KOPT-K1 (cell line): Measurements from ENCODE around the gene CAMTA1.

Experiments
- H3K27ac ChIP-seq: fragments of 200-600 bp; sonication (generic); 2 replicates; pipeline ENCODE4 v1.5.1; 2016; ENCODE audit warnings: antibody characterized with exemption, mild to moderate bottlenecking, low read depth, low read length; ENCODE audit not compliant: poor library complexity, severe bottlenecking
- H3K36me3 ChIP-seq: fragments of 200-600 bp; sonication (generic); 2 replicates; pipeline ENCODE4 v1.5.1; 2017; ENCODE audit warnings: antibody characterized with exemption, mild to moderate bottlenecking, low read length, moderate library complexity; ENCODE audit not compliant: insufficient read depth
- H3K9me3 ChIP-seq: fragments of 200-600 bp; sonication (generic); 2 replicates; pipeline ENCODE4 v1.5.1; 2017; ENCODE audit warnings: antibody characterized with exemption, low read length, mild to moderate bottlenecking; ENCODE audit not compliant: insufficient read depth, poor library complexity, severe bottlenecking

The CAMTA1 gene

DNA sequence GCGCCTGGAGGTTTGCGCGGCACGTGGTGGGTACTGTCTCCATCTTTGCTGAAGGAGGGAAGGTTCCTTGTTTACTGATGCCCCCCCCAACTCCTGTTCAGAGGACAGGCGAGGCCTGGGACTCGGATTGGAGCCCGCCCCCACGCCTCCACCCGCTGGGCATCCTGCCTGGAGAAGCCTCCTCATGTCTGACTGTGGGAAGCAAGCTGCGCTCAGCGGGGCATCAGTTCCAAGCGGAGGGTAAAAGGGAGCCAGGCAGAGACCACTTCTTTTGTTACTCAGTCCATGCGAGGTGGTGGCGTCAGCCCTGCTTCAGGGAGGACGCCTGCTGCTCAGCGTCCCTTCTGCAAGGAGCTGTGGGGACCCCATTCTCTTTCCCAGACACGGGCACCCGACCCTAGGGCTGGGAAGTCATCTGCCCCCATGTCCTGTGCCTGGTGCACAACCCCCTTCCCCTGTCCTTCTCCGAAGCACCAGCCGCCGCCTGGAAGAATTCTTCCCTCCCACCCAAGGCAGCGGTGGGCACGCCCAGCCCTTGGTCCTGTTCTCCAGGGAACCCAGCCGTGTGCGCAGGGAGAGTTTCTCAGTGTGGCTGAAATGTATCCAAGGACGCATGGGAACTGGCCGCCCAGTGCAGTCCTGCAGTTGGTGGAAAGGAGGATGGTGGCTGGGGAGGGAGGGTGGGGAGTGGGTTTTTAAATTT, 414.0 kb downstream of the CAMTA1 start:
- Histone ChIP-seq H3K27ac (no peak overlapping the region), H3K36me3 (no peaks in the 10 kb centered on the region)

DNA sequence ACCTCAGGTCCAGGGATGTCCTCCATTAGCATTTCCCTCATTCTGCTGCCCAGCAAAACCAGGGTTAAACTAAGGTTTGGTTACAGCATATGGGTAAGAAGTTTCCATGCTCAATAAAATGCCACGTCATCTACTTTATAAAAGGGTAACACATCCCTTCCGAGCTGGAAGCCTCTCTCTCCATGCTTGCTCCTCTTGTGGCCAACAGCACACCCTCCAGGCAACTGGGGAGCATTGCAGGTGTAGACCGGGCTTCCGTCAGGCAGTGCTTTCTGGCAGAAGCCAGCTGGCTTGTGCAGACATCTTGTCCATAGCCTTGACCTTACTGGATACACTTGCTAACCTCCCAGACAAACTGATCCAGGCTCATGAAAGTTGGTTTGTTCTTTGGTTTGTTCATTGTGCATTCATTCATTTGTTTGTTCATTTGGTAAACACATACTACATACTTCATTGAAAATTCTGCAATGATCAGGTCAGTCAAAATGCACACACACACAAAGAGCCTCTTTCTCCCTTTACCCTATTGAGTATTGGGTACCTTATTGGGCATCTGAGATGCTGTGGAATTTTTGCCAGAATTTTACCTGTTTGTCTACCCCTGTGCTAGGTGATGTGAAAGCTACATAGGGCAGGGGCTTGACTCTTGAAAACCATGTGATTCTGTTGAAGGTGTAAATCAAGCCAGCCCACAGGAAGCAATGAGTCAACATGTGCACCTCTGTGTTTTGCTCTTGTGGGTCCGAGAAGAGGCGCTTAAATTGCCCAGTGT, 422.8 kb downstream of the CAMTA1 start:
- no peaks in the 10 kb centered on the region for H3K9me3 ChIP-seq
- no peak overlapping the region for H3K27ac ChIP-seq

More for the DNA sequence above, 414.0 kb downstream of the CAMTA1 start:
- no peaks in the 10 kb centered on the region for H3K9me3 ChIP-seq

DNA sequence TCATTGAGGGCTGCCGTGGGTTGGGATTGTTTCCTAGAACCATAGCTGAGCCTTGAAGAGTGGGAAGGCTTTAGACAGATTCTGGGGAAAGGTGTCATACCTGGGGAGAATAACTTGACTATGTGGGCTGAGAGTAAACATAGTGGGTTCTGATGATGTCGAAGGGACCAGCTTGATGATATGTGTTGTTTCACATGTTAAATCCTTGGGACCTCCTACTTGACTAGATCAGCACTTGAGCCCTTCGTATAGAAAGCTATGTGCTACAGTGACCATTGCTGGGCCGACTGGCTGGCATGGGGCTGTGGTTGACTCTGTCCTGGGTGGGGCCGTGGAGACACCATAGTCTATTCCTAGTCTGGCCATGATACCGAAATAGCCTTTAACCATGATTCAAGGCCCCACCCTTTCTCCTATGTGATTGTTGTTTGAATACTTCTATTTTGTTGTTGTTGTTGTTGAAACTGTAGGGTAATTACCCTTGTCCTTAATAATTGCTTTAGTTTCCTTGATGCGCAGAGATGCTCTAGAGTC, 423.5 kb downstream of the CAMTA1 start:
- Histone ChIP-seq H3K9me3 (no peaks in the 10 kb centered on the region), H3K27ac (no peak overlapping the region)

More for the DNA sequence above, 422.8 kb downstream of the CAMTA1 start:
- H3K36me3 ChIP-seq, result no peaks in the 10 kb centered on the region

DNA sequence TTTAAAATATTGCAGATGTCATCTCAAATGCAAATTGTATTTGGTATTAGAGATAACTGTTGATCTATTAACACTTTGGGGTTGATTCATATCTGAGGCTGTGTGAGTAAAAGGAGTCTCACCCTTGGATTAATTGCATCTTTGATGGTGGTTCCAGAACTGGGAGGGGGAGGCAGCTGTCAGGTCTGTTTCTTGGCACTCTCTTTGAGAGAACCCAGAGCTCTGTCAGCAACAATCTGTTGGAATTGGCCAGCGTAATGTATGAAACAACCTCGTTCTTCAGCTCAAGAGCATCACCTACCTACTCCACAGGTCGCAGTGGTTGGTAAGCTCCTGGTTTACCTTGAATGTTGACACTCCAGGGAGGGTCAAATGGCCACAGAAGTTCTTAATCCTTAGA, 424.1 kb downstream of the CAMTA1 start:
- H3K9me3 ChIP-seq, result no peaks in the 10 kb centered on the region

More for the DNA sequence above, 423.5 kb downstream of the CAMTA1 start:
- H3K36me3 ChIP-seq, result no peaks in the 10 kb centered on the region

DNA sequence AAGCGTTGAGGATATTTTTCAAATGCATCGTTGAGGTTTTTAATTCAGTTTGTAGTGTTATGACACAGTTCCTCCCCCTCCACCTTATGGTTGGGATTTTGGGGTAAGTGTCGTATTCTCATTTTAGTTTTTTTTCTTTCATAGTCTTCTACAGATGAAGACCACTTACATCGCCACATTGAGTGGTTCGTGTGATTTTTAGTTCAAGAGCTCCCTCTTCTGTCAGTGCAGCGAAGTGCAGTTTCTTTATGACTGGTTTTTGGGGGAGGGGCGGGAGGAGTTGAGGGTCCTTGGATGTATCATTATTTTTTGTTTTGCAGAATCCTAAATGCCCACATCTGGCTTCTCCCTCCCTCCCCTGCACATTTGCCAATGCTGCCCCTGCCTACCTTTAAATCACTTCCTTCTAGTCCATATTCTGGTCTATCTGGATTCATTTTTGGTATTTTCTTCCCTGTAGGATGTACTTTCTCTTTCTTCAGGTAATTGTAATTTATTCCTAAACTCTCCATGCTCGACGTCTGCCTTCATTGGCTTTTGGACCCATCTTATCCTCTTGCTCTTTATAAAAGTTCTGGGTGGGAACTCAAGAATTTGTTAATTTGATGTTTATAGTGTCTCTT, 433.1 kb downstream of the CAMTA1 start:
- Histone ChIP-seq H3K36me3 (no peaks in the 10 kb centered on the region), H3K27ac (no peak overlapping the region), H3K9me3 (no peaks in the 10 kb centered on the region)

More for the DNA sequence above, 424.1 kb downstream of the CAMTA1 start:
- no peaks in the 10 kb centered on the region for H3K36me3 ChIP-seq
- H3K27ac ChIP-seq, result no peak overlapping the region

DNA sequence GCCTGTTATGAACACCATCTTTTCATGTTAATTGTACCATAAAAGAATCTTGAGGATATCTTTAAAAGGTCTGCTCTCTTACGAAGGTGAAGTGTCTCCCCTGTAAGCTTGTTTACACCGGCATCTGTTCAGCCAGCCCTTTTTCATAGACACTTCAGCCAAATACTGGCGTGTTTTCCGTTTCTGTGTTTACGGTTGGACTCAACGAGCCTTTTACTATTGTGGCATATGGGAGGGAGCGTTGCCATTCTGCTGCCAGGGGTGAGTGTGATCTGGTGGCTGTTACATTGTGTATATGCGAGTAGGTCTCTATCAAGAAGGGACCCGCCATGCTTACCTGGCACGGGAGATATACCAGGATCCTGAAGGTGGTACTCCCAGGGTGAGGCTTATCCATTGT, 433.8 kb downstream of the CAMTA1 start:
- H3K27ac ChIP-seq, result no peak overlapping the region
- H3K36me3 ChIP-seq, result no peaks in the 10 kb centered on the region
- H3K9me3 ChIP-seq, result no peaks in the 10 kb centered on the region

DNA sequence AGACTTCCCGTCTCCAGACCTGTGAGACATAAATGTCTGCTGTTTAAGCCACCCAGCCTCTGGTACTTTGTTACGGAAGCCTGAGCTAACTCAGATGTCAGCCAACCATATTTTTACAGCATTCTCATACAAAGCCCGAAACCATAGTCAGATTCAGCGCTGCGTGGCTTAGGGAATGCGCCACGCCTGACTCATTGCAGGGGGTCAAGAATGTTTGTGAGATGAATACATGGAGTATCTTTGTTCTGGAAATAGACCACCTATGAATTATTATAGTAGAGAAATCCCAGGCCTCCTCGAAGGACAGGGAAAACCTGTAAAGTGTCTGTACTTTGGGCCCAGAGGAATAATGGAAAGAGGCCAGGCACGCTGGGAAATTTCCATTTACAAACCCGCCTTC, 434.8 kb downstream of the CAMTA1 start:
- Histone ChIP-seq H3K36me3 (no peaks in the 10 kb centered on the region), H3K27ac (no peak overlapping the region), H3K9me3 (no peaks in the 10 kb centered on the region)

DNA sequence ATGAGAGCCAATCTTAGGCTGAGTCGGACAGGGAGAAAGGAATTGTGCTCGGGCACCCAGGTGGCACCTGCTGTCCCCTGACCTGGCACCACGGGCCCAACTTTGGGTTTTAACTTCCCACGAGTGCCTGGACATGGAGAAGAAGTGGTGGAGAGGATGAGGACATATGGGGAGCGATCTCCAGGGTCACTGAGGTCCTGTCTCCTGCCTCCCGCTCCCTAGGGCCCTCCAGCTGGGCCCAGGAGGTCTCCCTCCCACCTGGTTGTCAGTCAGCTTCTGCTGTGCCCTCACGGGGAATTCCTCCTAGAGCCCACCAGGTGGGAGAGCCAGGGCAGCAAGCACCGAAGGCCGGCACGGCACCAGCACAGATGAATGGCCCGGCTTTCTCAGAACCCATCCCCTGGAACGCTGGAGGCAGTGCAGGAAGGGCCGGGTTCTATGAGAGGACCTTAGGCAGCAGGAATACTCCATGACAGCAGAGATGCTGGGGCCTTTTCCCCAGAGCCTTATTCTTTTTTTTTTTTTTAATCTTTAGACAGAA, 435.5 kb downstream of the CAMTA1 start:
- Histone ChIP-seq H3K27ac (no peak overlapping the region), H3K36me3 (no peaks in the 10 kb centered on the region), H3K9me3 (no peaks in the 10 kb centered on the region)

DNA sequence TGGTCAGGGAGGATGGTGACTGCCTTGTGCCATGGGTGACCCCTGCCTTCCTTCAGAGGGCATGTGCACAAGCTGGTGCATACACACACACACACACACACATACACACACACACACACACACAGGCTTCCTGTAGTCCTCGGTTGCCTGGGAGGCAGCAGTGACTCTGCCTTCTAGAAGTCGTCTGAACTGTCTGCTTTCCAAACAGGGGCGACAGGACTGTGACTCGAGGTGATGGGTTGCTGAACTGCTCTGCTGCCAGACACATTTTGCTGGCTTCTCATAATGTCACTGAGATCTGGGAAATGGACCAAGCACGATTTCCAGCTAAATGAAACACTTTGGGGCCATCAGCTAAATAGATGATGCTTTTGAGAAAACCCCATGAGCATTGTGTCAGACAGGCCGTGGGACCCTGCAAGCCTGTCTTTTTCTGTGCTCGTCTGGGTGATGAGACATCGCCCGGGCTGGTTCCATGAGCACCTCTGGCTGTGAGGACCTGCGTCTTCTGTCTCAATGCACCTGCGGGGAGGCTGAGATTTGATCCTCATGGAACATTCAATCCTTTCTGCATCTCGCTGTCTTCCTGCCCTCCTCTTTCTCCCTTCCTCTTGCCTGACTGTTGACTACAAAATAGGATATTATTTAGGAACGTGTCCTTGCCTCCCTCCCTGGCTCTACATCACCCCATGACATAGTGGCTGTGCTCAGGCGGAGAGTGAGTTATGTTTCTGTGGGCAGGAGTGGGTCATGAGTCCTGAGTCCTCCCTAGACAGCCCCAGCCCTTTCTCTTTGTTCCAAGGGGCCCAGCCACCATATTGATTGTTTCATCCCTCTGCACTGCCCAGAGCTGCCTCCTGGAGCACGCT, 436.8 kb downstream of the CAMTA1 start:
- Histone ChIP-seq H3K9me3 (no peaks in the 10 kb centered on the region), H3K36me3 (no peaks in the 10 kb centered on the region), H3K27ac (no peak overlapping the region)

DNA sequence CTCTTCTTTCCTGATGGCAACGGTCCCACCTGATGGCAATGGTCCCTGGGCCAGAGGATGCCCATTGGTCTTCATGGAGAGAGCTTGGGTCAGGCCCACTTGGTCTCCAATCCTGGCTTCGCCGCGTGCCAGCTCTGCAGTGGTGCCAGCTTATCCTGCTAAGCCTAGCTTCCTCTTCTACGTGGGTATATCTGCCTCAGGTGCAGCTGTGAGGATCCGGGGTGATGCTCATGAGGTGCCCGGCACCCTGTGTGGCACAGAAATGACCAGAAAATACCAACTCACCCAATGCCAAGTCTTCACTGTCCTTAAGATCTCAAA, 437.4 kb downstream of the CAMTA1 start:
- no peak overlapping the region for H3K27ac ChIP-seq
- no peaks in the 10 kb centered on the region for H3K36me3 ChIP-seq
- H3K9me3 ChIP-seq, result no peaks in the 10 kb centered on the region

DNA sequence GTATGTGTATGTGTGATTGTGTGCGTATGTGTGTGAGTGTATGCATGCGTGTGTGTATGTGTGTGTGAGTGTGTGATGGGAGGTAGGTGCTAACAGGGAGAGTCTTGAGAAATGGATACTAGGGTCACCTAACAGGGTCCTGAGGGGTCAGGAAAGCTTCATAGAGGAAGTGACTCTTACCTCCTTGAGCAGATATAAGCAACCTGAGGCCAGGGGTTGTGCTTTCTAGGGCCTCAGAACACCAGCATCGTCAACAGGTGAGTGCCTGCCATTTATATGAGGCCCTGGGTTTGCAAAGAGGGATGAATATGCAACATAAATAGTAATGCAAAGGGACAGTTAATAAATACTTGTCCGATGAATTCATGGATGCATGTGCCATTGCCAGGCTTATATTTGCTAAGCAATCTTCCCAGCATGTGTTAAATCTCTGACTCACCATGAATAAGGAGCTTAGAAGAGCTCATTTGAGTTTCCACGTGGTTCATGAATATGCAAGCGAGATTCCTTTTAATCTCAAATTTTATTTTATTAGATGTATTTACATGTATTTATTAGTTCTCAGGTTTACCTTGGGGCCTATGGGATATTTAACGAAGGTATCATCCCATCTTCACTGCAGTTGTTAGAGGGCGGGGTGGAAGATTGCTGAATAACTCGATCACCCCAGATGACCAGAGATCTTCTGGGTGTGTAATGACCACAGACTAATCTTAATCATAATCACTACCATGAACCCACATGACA, 438.3 kb downstream of the CAMTA1 start:
- H3K9me3 ChIP-seq, result no peaks in the 10 kb centered on the region
- H3K27ac ChIP-seq, result no peak overlapping the region
- H3K36me3 ChIP-seq, result no peaks in the 10 kb centered on the region

DNA sequence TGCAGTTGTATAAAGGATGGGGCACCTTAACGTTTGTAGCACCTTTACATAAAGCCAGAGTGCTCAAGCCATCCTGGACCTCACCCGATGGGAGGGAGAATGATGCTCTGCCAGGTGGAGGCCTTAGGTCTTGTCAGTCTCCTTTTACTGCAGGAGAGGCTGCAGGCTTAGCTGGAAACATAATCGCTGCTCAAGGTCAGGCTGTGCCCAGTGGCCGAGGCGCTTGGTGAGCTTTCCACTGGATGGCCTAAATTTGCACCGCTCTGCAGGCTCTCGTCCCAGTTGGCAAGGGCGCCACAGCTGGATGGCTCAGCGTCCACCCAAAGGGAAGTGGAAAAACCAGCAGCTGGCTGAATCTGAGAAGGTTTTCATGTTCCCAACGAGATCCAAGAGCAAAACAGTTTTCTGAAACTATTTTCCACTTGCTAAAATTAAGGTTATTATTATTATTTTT, 438.9 kb downstream of the CAMTA1 start:
- H3K9me3 ChIP-seq, result no peaks in the 10 kb centered on the region
- no peak overlapping the region for H3K27ac ChIP-seq
- no peaks in the 10 kb centered on the region for H3K36me3 ChIP-seq

DNA sequence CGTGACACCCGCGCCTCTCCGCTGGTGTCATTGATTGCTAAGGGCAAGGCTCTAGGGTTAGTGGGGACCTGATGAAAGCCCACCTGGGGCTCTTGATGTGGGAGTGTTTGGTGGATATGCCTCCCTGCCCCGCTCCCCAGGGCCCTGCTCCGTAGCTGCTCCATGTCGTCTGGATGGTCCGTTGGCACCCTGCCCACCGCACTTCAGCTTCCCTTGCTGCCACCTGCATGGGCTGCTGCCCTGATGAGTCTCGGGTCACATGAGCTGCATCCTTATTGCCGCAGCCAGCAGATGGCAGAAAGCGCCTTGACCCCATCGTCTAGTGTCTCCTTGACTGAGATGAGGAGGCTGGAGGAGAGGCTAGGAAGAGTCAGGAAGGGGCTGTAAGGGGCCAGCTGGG, 439.4 kb downstream of the CAMTA1 start:
- no peak overlapping the region for H3K27ac ChIP-seq
- H3K9me3 ChIP-seq, result no peaks in the 10 kb centered on the region
- H3K36me3 ChIP-seq, result no peaks in the 10 kb centered on the region
